HepG2 (cell line): ENCODE results near the gene ANKRD13D. TPM values are rescaled to one million over a fixed set of nuclear protein-coding genes. Genes with fewer than 3 reads are reported as not detected.

Experiments used
- GMEB1 ChIP-seq: sonication (generic); formaldehyde crosslinking; IDR thresholded peaks from 2 replicates; pipeline ENCODE4 v1.5.1; 2020; ENCODE audit warnings: missing genetic modification reagents, mild to moderate bottlenecking, borderline replicate concordance
- HOXA3 ChIP-seq: sonication (generic); formaldehyde crosslinking; IDR thresholded peaks from 2 replicates; pipeline ENCODE4 v1.5.0; 2020; ENCODE audit warnings: missing genetic modification reagents
- NCOA2 ChIP-seq: sonication (generic); formaldehyde crosslinking; IDR thresholded peaks from 2 replicates; pipeline ENCODE4 v1.8.0; 2022; ENCODE audit warnings: inconsistent platforms
- PRMT3 ChIP-seq: sonication (generic); formaldehyde crosslinking; IDR thresholded peaks from 2 replicates; pipeline ENCODE4 v1.8.1; 2022; ENCODE audit warnings: low read depth, mild to moderate bottlenecking, moderate library complexity, missing genetic modification reagents, borderline replicate concordance
- SKI ChIP-seq: fragments of 450-650 bp; IDR thresholded peaks from one replicate; pipeline ENCODE4 v1.6.1; 2018; ENCODE audit warnings: mild to moderate bottlenecking; ENCODE audit not compliant: partially characterized antibody
- TFDP2 ChIP-seq: sonication (generic); formaldehyde crosslinking; IDR thresholded peaks from 2 replicates; pipeline ENCODE4 v1.4.0; 2020; ENCODE audit warnings: missing genetic modification reagents
- ZFP1 ChIP-seq: IDR thresholded peaks from 2 replicates; pipeline ENCODE4 v1.6.1; 2016
- ZFP90 ChIP-seq: sonication (generic); formaldehyde crosslinking; IDR thresholded peaks from 2 replicates; pipeline ENCODE4 v1.8.0; 2022; ENCODE audit warnings: missing genetic modification reagents, mild to moderate bottlenecking, inconsistent platforms, borderline replicate concordance
- ZNF121 ChIP-seq: sonication (generic); formaldehyde crosslinking; IDR thresholded peaks from 2 replicates; pipeline ENCODE4 v1.5.0; 2020; ENCODE audit warnings: mild to moderate bottlenecking, missing genetic modification reagents
- ZNF318 ChIP-seq: sonication (generic); formaldehyde crosslinking; IDR thresholded peaks from 2 replicates; pipeline ENCODE4 v1.4.0; 2020; ENCODE audit warnings: mild to moderate bottlenecking, missing genetic modification reagents
- ZNF383 ChIP-seq: sonication (generic); formaldehyde crosslinking; IDR thresholded peaks from 2 replicates; pipeline ENCODE4 v1.4.0; 2020; ENCODE audit warnings: missing genetic modification reagents, mild to moderate bottlenecking, borderline replicate concordance
- ZNF710 ChIP-seq: sonication (generic); formaldehyde crosslinking; IDR thresholded peaks from 2 replicates; pipeline ENCODE4 v1.5.0; 2020; ENCODE audit warnings: mild to moderate bottlenecking, missing genetic modification reagents, borderline replicate concordance
- polyA plus RNA-seq, 8 experiments: library from polyadenylated mRNA; depleted of rRNA in 3 of 8; stranded (reverse) in 7 of 8; unstranded in 1 of 8; fragments of >200 nt; fragmentation: Illumina TruSeq in 4 of 8; extraction: Trizol in 4 of 8; gene quantifications; 2 replicates each; pipeline versions ENCODE4 v1.2.1 to v1.2.3, GENCODE V29; 2011 to 2016; ENCODE audit warnings: low read depth in 4 of 8, missing spikeins in 1 of 8, mixed read lengths in 1 of 8; ENCODE audit not compliant: insufficient read depth in 1 of 8
- total RNA-seq, 5 experiments: library from RNA; depleted of rRNA; stranded (reverse); fragments of >200 nt; fragmentation: Illumina TruSeq; extraction: Trizol; gene quantifications; 2 replicates each; pipeline ENCODE4 v1.2.3, GENCODE V29; 2016; ENCODE audit warnings: low read depth in 1 of 5

Gene ANKRD13D
- total and polyA plus RNA-seq, 2 of the 13 experiments (the other 11 are each of a cell fraction or from before 2014, with no cell fraction given): 18.6 to 27.3 TPM

- TF ChIP-seq ZFP1 (CRISPR knock-in tag) (peak; percentile 33; the same call in 1 of the 2 replicates), ZNF710 (CRISPR knock-in tag) (peak; percentile 57; the same call in 1 of the 2 replicates), ZFP90 (CRISPR knock-in tag) (peak; percentile 83; the same call in 1 of the 2 replicates), ZNF383 (CRISPR knock-in tag) (peak; percentile 54; the same call in 1 of the 2 replicates), NCOA2 (peak; percentile 31; the same call in 1 of the 2 replicates), GMEB1 (CRISPR knock-in tag) (peak; percentile 41; the same call in 1 of the 2 replicates), HOXA3 (CRISPR knock-in tag) (peak; percentile 62), PRMT3 (CRISPR knock-in tag) (peak; percentile 3; the same call in 1 of the 2 replicates), ZNF318 (CRISPR knock-in tag) (peak; percentile 56; the same call in 1 of the 2 replicates), SKI (peak; percentile 24), TFDP2 (CRISPR knock-in tag) (peak; percentile 43), ZNF121 (0 out of 2 replicates have a peak, but pooled peaks have one; percentile 2)
Measured at GRCh38 chr11:67288452-67289225, 464 bp upstream of the ANKRD13D start (continued).
